Panc1 (cell line): Measurements from ENCODE around the gene SLC7A7. TPM values are rescaled to one million over a fixed set of nuclear protein-coding genes. Genes with fewer than 3 reads are reported as not detected.
"Not testable (repeated sequence)": the region's sequence is repeated elsewhere in the genome, so short reads cannot be mapped to it uniquely, and the experiment has no call there.

Source experiments
- ATAC-seq: fragments of 200-7000 bp; cut with Tn5 transposase; 2 replicates; pipeline ENCODE4 v1.9.1; 2020; ENCODE audit warnings: mild to moderate bottlenecking, moderate library complexity
- BruUV-seq: library from RNA; stranded (reverse); fragments of 400-500 nt; replicated peaks from 2 replicates; lab custom pipeline; 2021; lab: Mats Ljungman, UMichigan
- CTCF ChIA-PET: fragments of 300-600 bp; sonication (Branson Sonifier 250); formaldehyde crosslinking; loops from one replicate; lab custom pipeline; 2022; ENCODE audit warnings: antibody characterized with exemption; lab: Charles Lee
- POLR2A ChIA-PET: fragments of 300-600 bp; sonication (Branson Sonifier 250); formaldehyde crosslinking; loops from one replicate; lab custom pipeline; 2022; ENCODE audit warnings: antibody characterized with exemption; lab: Charles Lee
- DNase-seq: peaks from one replicate; pipeline ENCODE4 v3.0.0-alpha.2; 2010; ENCODE audit warnings: low read depth, low spot score
- H3K27ac ChIP-seq: 2 replicates; pipeline ENCODE4 v1.5.1; 2011; ENCODE audit warnings: mild to moderate bottlenecking, low read length, inconsistent platforms
- H3K27me3 ChIP-seq: fragments of 200-500 bp; sonication (Bioruptor generic); 2 replicates; pipeline ENCODE4 v1.6.0; 2014; ENCODE audit warnings: low read length, inconsistent platforms; ENCODE audit not compliant: control insufficient read depth, insufficient read depth
- H3K36me3 ChIP-seq: fragments of 200-500 bp; sonication (Bioruptor generic); 2 replicates; pipeline ENCODE4 v1.5.1; 2014; ENCODE audit warnings: inconsistent platforms, mild to moderate bottlenecking, low read length, moderate library complexity; ENCODE audit not compliant: control insufficient read depth, insufficient read depth
- H3K4me1 ChIP-seq: 2 replicates; pipeline ENCODE4 v1.5.1; 2011; ENCODE audit warnings: inconsistent platforms, mild to moderate bottlenecking, low read length, moderate library complexity; ENCODE audit not compliant: control insufficient read depth, insufficient read depth
- H3K4me3 ChIP-seq, 2 experiments: 2 replicates each; pipeline ENCODE4 v1.5.1; 2011 to 2012; ENCODE audit warnings: low read depth in 2 of 2, low read length in 2 of 2, mild to moderate bottlenecking in 2 of 2, inconsistent platforms in 1 of 2, moderate library complexity in 1 of 2
- H3K9me3 ChIP-seq: fragments of 200-500 bp; sonication (Bioruptor generic); 2 replicates; pipeline ENCODE4 v1.5.1; 2014; ENCODE audit warnings: low read depth, mild to moderate bottlenecking, inconsistent platforms, low read length, moderate library complexity; ENCODE audit not compliant: control insufficient read depth, insufficient read depth
- POLR2AphosphoS5 ChIP-seq: IDR thresholded peaks from 2 replicates; pipeline ENCODE4 v1.6.1; 2012; ENCODE audit warnings: mild to moderate bottlenecking, low read depth, low read length, moderate library complexity
- SIN3A ChIP-seq: IDR thresholded peaks from 2 replicates; pipeline ENCODE4 v1.6.1; 2012; ENCODE audit warnings: low read depth, mild to moderate bottlenecking, low read length, moderate library complexity, borderline replicate concordance; ENCODE audit not compliant: insufficient read depth
- TCF7L2 ChIP-seq: IDR thresholded peaks from 2 replicates; pipeline ENCODE4 v1.6.1; 2011; ENCODE audit warnings: mild to moderate bottlenecking, low read depth, low read length, inconsistent platforms
- in situ Hi-C: cut with HindIII; loops from 2 replicates; pipeline ENCODE4 v1.10.0; 2016; ENCODE audit warnings: low sequenced_read_pairs, low pct_unique_long_range_greater_than_20kb
- intact Hi-C: fragments of 100-400 bp; cut with micrococcal nuclease; formaldehyde crosslinking; loops from one replicate; pipeline ENCODE4 v1.10.0; 2022; ENCODE audit not compliant: unreplicated experiment
- total RNA-seq: library from RNA; stranded (reverse); gene quantifications from one replicate; pipeline ENCODE4 v1.2.1, GENCODE V29; 2021; ENCODE audit not compliant: unreplicated experiment
- TF ChIP-seq, protein P1 (sequence below): fragments of 450-650 bp; IDR thresholded peaks from 2 replicates; pipeline ENCODE4 v1.5.1; 2017; ENCODE audit warnings: mild to moderate bottlenecking
- TF ChIP-seq, protein P2 (sequence below), 2 experiments: IDR thresholded peaks; 2 replicates each; pipeline ENCODE4 v1.6.1; 2011 to 2012; ENCODE audit warnings: low read depth in 2 of 2, control low read depth in 1 of 2, low read length in 1 of 2, mild to moderate bottlenecking in 1 of 2, moderate library complexity in 1 of 2; ENCODE audit not compliant: insufficient read depth in 1 of 2

Gene SLC7A7
- total RNA-seq, 1 experiment from 2014 or later: 0.85 TPM

DNA sequence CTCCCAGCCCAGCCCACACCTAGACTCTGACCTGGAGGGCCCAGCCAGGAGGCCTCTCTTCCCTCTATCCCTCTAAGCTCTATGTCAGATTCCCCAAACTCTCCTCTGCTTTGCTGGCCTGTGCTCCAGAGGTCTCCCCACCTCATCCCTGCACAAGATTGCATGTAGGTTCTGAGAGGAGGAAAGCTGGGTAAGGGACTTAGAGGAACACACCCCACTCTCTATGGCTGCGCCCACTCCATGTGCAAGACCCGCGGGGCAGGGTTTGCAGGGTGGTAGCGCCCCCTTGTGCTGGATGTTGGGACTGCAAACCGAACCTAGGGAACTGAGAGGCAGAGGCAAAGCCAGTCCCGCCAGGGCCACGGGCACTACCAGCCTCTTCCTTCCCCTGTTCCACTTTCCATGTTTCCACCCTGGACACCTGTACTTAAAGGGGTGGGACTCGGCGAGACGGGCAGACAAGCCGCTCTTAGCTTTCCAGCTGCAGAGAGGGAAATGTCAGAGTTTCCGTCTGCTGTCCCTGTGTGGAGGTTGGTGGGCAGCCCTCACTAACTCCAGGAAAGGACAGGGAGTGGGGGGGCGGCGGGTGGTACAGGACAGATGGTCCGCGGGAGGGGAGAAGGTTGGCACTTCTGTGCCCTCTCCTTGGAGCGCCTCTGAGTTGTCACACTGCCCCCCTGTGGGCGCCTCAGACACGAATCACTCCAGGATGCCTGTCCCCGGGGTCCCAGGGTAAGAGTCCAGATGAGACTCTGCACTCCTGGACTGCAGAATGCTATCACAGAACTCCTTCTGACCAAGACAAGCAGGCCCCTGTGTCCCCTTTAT is 37.9 kb upstream of the SLC7A7 start:
- TF ChIP-seq, protein P1, sequence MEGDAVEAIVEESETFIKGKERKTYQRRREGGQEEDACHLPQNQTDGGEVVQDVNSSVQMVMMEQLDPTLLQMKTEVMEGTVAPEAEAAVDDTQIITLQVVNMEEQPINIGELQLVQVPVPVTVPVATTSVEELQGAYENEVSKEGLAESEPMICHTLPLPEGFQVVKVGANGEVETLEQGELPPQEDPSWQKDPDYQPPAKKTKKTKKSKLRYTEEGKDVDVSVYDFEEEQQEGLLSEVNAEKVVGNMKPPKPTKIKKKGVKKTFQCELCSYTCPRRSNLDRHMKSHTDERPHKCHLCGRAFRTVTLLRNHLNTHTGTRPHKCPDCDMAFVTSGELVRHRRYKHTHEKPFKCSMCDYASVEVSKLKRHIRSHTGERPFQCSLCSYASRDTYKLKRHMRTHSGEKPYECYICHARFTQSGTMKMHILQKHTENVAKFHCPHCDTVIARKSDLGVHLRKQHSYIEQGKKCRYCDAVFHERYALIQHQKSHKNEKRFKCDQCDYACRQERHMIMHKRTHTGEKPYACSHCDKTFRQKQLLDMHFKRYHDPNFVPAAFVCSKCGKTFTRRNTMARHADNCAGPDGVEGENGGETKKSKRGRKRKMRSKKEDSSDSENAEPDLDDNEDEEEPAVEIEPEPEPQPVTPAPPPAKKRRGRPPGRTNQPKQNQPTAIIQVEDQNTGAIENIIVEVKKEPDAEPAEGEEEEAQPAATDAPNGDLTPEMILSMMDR: peak; percentile 89
- TF ChIP-seq, protein P2, sequence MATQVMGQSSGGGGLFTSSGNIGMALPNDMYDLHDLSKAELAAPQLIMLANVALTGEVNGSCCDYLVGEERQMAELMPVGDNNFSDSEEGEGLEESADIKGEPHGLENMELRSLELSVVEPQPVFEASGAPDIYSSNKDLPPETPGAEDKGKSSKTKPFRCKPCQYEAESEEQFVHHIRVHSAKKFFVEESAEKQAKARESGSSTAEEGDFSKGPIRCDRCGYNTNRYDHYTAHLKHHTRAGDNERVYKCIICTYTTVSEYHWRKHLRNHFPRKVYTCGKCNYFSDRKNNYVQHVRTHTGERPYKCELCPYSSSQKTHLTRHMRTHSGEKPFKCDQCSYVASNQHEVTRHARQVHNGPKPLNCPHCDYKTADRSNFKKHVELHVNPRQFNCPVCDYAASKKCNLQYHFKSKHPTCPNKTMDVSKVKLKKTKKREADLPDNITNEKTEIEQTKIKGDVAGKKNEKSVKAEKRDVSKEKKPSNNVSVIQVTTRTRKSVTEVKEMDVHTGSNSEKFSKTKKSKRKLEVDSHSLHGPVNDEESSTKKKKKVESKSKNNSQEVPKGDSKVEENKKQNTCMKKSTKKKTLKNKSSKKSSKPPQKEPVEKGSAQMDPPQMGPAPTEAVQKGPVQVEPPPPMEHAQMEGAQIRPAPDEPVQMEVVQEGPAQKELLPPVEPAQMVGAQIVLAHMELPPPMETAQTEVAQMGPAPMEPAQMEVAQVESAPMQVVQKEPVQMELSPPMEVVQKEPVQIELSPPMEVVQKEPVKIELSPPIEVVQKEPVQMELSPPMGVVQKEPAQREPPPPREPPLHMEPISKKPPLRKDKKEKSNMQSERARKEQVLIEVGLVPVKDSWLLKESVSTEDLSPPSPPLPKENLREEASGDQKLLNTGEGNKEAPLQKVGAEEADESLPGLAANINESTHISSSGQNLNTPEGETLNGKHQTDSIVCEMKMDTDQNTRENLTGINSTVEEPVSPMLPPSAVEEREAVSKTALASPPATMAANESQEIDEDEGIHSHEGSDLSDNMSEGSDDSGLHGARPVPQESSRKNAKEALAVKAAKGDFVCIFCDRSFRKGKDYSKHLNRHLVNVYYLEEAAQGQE (IDR thresholded peaks at IDR 0.05; ENCODE audit: insufficient read depth in 1 of 2, low read depth in 2 of 2, low read length in 1 of 2): no peak
- Histone ChIP-seq H3K9me3 (no peaks in the 10 kb centered on the region), H3K27ac (peak overlapping the region; percentile 63; the same call in 1 of the 2 replicates), H3K4me1 (no peaks in the 10 kb centered on the region), H3K27me3 (no peaks in the 10 kb centered on the region), H3K36me3 (no peaks in the 10 kb centered on the region), H3K4me3 (peak overlapping the region; percentile 33 to 69)
- ATAC-seq (peak; percentile 95), DNase-seq (no peak)
- in situ Hi-C loops (no loop called here), intact Hi-C loops (loop anchor here (2.0 to 10.0 kb wide), 2 partner anchors 30 to 198 kb away; no protein-coding TSS in a partner anchor)
- no TSS peak for BruUV-seq
- POLR2A ChIA-PET: no interaction called here
- CTCF ChIA-PET: interaction anchor here (0.6 to 4.9 kb wide), 3 partner anchors 10 to 30 kb away, joined by 4 to 50 read pairs (median 4); no protein-coding TSS in a partner anchor

DNA sequence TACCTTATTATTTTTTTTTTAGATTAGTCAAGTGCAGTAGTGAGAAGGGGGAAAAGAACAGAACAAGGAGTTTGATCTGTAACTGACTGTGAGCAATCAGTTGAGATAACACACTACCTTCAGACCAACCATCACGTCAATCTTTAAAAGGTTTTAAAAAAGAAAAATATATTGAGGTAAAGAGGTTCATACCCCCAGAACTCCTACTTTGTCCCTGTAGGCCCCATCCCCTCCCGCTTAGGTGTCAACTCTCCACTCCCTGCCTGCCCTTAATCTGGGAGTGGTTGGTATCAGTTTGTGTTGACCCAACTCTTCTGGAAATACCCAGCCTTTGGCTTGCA is 37.3 kb upstream of the SLC7A7 start:
- intact Hi-C loops: loop anchor here (2.0 to 10.0 kb wide), 2 partner anchors 30 to 198 kb away; no protein-coding TSS in a partner anchor
- no peak for DNase-seq
- Histone ChIP-seq H3K27me3 (no peaks in the 10 kb centered on the region), H3K27ac (no peak overlapping the region), H3K9me3 (no peaks in the 10 kb centered on the region), H3K4me3 (no peak overlapping the region), H3K4me1 (no peaks in the 10 kb centered on the region), H3K36me3 (no peaks in the 10 kb centered on the region)
- POLR2A ChIA-PET: no interaction called here
- CTCF ChIA-PET: interaction anchor here (0.6 to 4.9 kb wide), 4 partner anchors 11 to 29 kb away, joined by 3 to 50 read pairs (median 4); no protein-coding TSS in a partner anchor
- no TSS peak for BruUV-seq
- no peak for ATAC-seq
- in situ Hi-C loops: no loop called here
- TF ChIP-seq TCF7L2: no peak
- no peak for TF ChIP-seq SIN3A
- TF ChIP-seq, protein P1: no peak
- TF ChIP-seq, protein P2 (IDR thresholded peaks at IDR 0.05; ENCODE audit: insufficient read depth in 1 of 2, low read depth in 2 of 2, low read length in 1 of 2): no peak
- no peak for TF ChIP-seq POLR2AphosphoS5

DNA sequence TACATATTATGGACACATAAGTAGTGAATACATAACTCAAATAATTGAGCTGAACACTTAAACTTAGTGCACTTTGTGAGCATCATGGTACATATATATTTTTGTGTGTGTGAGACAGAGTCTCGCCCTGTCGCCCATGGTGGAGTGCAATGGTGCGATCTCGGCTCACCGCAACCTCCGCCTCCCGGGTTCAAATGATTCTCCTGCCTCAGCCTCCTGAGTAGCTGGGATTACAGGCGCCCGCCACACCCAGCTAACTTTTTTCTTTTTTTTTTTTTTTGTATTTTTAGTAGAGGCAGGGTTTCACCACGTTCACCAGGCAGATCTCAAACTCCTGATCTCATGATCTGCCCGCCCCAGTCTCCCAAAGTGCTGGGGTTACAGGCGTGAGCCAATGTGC is 36.9 kb upstream of the SLC7A7 start:
- H3K4me3 ChIP-seq, H3K4me1 ChIP-seq, in situ Hi-C loops, H3K27ac ChIP-seq, DNase-seq, H3K9me3 ChIP-seq, H3K27me3 ChIP-seq, POLR2A ChIA-PET, H3K36me3 ChIP-seq, ATAC-seq, BruUV-seq: not testable (repeated sequence)
- CTCF ChIA-PET: interaction anchor here (0.6 to 4.9 kb wide), 4 partner anchors 11 to 29 kb away, joined by 3 to 50 read pairs (median 4); no protein-coding TSS in a partner anchor
- intact Hi-C loops: loop anchor here (2.0 to 10.0 kb wide), 2 partner anchors 29 to 197 kb away; no protein-coding TSS in a partner anchor
